HG02588 (cell line): ENCODE data around the gene SFMBT1.
"Not testable (repeated sequence)": the region's sequence is repeated elsewhere in the genome, so short reads cannot be mapped to it uniquely, and the experiment has no call there.

Experiments
- ATAC-seq: cut with Tn5 transposase; IDR thresholded peaks from one replicate; pipeline ENCODE4 v1.9.1; 2021; ENCODE audit warnings: mild to moderate bottlenecking, moderate library complexity; ENCODE audit not compliant: unreplicated experiment

Gene SFMBT1

DNA sequence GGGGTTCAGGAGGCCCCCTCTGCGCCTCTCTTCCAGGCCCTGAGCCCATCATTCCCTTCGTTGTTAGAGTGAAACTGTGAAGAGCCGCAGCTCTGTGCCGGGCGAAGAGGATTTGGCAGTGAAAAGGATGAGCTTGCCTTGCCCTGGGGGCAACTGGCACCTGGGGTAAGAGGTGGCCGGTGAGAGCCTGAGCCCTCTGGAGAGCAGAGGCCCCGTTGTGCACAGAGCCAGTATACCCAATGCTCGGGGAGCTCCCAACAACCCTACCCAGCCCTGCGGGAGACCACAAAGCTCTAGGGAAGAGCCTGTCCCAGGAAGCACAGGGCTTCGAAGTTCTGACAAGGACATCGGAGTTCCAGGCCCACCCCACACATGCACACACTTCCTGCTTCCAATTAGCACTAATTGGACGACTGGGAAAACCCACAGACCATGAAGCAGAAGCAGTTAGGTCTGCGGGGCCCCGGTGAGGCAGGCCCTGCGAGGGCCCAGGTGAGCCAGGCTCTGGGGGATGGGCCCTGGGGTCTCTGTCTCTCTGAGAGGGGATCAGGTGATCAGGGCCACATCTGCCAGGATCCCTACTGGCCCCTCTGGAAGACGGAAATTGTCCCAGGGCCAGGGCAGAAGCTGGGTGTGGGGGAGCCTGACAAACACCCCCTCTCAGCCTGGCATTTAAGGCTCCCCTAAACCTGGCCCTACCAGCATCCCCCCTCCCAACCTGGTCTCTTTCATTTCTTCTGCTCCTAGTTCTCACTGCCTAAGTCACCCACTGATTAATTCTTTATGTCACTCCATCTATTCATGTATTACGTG is 27.9 kb upstream of the SFMBT1 start:
- ATAC-seq, result no peak

DNA sequence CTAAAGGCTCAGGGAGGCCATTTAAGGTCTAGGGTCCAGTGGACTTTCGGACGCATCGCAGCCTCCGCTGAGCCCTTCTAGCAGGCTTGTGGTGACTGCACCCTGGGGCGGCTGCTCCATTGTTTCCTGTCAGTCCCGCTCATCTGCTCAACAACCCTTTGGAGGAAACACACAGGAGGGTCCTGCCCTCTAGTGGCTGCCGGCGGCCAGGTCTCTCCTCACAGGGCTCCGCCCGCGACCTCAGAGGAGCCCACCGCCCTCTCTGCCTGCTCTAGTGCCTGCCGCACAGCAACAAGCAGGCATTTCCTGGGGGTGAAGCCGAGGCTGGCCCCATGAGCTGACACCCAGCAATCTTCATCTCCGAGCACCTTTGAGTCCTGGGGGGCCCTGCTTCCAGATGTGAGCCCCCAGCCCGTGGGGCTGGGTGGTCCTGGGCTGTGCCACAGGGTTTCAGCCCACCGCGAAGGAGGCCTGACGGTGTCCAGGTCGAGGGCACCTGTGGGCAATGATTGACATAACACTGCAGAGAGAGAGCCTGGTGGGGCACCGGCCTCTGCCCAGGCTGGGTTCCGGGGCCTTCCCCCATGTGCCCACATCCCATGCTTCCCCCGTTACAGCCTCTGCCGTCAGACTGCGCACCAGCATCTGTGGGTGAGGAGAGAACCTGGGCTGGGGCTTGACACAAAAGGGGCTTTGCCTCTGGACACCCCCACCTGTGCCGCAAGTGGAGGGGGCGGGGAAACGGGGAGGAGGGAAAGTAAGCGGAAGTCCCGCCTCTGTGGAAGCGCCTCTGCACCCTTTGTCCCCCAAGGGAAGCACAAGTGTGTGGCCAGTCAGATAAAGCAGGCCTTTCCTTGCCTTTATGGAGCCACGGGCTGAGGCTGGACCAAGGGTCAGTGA is 27.0 kb upstream of the SFMBT1 start:
- ATAC-seq, result peak; percentile 84

DNA sequence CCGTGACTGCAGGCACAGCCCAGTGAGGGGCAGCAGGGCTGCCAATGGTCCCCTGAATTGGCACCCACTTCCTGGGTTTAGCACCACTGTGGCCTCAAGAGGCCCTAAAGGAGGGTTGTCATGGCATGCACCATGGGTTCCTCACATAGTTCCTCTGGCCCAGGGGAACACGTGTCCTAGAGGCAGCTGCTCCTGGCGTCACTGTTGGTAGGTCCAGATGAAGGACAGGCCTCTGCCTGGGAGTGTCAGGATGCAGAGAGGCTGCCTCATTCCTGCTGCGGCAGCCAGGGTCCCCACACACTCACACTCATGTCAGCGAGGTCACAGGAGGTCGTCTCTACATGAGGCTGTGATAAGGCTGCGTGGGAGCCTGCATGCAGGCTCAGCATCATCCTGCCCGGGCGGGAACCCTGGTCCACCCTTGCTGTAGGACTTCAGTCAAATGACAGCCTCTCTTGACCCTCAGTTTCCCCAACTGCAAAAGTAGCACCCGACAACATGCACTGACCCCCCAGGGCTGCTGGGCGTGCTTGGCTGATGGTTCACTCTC is 26.1 kb upstream of the SFMBT1 start:
- no peak for ATAC-seq

DNA sequence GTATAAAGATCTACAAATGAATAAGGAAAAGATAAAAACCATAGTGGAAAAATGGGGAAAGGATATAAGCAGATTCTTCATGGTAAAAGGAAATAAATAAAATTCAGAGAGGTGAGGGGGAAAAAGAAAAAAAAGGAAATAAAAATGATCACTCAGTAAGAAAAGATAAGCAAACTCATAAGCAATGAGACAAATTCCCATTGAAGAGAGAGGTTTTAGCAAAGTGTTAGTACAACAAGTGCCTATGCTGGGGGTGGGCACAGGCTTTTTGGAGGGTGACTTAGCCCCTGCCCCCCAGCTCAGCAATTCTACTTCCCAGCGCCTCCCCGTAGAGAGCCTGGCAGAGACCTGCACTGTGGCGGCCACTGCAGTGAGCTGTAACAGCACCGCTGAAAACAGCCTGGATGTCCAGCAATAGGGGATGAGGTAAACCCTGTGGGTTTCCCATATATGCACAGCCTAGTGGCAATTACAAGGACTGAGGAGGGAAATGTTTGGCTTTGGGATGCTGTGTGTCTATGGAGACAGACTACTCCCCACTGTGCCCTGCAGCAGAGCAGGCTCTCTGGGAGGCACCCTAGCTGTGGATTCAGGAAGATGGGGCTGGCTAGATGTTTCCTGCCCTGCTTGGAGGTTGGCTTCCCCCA is 23.7 kb upstream of the SFMBT1 start:
- ATAC-seq, result no peak

DNA sequence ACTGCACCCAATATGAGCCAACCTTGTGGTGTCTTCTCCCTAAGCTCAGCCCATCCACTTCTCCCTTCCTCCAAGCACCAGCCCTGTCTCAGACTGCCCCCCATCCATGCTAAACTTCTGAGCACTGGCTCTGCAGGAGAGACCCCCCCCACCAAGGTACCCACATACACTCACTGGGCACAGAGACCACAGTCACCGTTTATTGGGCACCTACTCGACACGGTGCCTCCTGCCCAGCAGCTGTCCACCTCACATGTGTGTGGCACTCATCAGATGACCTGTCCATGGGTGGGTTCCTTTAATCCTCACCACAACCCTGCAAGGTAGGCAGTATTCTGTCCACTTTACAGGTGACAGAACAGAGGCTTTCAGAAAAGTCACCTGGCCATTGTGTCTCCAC is 22.3 kb upstream of the SFMBT1 start:
- no peak for ATAC-seq

DNA sequence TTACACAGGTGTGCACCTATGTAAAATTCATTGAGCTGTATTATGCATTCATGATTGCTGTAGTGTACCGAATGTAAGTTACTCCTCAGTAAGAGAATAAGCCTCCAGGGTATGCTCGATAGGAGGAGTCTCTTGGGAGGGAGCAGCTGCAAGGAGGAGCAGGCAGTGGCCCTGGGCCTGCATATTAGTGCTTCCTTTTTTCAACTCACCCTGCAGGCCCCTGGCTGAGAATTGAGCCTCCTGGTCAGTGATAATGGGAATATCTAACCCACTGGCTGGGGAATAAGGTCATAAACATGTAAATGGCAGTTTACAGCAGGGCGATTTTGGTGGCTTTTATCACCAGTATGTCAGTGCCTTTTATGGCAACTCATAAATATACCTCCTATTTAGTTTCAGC is 21.7 kb upstream of the SFMBT1 start:
- ATAC-seq, result no peak

DNA sequence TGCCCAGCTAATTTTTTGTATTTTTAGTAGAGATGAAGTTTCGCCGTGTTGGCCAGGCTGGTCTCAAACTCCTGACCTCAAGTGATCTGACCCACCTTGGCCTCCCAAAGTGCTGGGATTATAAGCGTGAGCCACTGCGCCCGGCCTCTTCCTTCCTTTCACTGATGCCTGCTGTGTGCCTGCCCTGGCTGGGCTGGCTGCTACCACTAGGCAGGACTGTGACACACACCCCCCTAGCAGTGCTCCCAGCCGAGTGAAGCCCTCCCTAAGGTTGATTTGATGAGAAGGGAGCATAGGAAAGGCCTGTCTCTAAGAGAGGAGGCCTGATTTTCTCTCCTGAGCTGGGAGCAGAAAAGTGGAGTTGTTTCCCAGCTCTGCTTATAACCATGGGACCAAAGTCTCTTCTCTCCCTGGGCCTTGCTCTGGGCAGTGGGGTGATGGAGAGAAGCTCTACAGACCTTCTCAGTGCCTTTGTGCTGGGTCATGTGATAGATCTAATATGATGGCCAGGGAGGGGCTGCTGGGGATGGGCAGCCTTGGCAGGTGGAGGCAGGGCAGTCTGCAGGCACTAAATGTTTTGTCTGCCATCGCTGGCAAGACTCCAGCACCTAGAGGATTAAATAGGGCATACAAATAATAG is 20.1 kb upstream of the SFMBT1 start:
- no peak for ATAC-seq

DNA sequence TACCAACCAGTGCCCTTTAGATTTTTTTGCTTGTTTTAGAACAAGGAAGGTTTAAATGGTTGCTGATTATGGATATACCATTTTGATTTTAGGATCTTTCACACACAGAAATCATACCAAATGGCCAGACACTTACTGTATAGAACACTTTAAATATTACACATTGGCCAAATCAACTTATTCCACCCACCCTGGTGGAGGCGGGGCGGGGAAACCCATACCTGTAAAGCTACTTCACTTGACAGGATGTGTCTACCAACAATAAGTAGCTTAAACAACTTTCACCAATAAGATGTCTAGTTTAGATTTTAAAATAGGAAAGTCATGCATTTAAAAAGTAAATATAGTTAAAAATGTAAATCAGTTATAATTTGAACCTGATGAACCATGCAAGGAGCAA is 17.0 kb upstream of the SFMBT1 start:
- ATAC-seq, result no peak

DNA sequence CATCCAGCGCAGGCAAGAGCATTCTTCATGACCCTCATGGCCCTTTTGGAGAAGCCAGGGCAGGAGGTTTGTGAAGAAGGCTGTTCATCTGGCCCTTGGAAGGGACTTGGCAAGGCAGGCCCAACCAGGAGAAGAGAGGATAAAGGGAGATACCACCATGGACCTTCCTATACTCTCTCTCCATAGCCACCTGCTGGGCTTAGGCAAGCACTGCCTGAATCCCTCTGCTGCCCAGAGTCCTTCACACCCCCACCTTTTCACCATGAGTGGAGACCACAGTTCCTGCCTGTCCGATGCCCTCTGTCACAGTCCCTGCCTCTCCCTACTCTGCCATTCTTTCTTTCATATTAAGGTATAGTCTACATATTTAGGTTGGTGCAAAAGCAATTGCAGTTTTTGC is 10.6 kb upstream of the SFMBT1 start:
- no peak for ATAC-seq

DNA sequence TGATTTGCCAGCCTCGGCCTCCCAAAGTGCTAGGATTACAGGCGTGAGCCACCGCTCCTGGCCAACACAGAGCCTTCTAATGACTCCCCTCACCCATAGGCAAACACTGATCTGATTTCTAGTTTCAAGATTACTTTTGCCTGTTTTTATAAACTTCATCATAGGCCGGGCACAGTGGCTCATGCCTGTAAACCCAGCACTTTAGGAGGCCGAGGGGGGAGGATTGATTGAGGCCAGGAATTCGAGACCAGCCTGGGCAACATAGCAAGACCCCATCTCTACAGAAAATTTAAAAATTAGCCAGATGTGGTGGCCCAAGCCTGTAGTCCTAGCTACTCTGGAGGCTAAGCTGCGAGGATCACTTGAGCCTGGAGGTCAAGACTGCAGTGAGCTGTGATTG is 8.4 kb upstream of the SFMBT1 start:
- ATAC-seq, result not testable (repeated sequence)

DNA sequence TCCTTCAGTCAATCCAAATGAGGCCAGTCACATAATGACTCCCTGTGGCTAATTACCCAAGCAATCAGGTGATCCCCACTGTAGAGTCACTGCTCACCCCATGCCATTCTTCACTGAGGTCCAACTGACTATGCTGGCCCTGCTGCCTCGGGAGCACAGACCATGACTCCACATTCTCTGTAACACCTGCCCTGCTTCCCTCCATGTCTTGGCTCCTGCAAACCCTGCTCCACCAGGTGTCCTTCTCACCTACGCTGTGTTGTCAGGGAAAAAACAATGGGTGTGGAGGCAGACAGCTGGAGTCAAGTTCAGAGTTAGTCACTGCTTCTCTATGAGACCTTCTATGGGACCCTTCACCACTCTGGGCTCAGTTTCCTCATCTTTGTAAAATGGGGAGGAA is 6.1 kb upstream of the SFMBT1 start:
- ATAC-seq, result no peak

DNA sequence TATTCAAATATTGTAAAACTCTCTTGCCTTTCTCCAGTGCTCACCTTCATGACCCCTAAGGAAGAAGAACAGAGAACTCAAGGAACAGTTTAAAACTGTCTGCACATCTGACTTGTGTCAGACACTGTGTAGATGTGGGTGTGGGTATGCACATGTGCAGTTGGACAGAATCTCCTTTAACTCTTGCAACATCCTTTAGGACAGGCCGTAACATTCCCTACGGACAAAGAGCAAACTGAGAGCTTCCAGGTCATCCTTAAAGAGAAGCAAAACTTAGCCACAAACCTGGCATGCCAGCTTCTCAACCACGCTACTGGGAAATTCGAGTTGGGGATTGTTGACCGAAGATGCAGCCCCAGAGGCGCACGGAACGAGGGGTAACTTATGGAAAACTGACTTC is 4.1 kb upstream of the SFMBT1 start:
- no peak for ATAC-seq

DNA sequence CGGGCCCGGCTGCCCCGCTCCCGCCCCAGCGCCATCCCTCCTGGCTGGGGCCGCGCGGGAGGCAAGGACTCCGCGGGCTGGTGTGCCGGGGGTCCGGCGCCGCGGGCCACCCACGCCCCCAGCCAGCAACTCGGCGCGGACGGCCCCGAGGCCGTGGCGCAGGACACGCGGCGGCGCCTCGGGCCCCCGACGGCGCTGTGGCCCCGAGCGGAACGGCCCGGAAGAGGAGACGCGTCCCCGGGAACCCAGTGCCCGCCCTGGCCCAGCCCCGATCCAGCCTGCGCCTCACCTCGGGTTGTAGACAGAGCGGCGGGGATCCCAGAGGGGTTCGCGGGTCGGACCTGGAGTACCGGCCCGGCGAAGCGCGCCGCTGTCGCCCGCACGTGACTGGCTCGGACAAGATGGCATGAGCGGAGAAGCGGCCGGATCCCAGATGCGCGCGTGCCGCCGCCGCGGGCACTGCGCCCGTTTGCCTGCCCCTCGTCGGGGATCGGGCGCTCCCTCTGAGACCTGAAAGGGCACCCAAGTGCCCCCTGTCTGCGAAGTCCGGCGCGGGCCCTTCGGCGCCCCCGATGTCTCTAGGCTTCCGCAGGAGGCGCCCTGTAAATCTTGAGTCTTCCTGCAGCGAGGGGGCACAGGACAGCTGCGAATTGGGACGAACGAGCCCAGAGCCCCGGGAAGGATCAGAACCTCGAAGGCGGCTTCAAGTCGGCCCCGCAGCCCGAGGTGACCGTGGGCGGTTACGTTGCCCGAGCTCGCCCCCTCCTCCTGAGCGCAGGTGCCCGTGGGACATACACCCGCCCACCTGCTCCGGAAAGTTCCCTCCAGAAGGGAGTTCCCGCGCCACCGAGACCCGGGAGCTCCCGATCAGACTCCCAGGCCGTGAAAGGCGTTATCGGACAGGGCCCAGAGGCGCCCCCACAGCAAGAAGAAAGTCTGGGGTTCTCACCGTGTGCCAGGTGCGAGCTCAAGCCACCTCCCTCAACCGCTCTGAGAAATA is 598 bp upstream of the SFMBT1 start:
- peak; percentile 27 for ATAC-seq

DNA sequence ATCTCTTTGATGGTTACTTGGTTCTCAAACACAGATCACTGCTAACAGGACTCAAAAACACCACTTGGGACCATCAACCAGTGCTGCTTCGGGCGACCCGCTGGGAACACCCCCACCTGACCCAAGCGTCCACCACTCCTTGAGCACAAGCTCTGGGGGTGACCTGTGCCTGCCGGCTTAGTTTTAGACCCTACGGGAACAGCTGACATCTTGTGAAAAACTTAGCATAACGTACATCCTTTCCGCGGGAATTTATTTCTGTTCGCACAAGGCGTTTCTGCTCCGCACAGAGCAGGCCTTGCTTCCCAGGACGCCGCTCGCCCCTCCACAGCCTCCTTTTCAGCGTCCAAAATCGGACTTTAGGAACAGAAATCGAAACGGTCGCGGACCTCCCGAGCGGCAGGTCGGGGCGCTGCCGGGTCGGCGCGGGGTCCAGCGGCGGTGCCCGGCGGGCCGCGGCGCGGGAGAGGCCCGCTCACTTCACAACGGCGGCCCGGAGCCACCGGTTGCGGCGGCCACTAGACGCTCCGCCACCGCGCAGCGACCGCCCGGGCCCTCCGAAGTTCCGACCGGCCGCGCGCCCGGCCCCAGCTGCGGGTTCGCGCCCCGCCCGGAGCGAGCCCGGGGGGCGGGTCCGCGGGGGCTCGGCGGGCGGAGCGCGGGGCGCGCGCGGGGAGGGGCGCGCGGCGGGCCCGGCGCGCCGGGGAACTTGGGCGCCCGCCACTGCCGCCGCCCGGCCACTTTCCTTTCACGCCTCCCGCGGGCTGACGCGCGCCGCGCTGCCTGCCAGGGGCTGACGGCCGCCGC is 959 bp downstream of the SFMBT1 start:
- peak; percentile 51 for ATAC-seq

DNA sequence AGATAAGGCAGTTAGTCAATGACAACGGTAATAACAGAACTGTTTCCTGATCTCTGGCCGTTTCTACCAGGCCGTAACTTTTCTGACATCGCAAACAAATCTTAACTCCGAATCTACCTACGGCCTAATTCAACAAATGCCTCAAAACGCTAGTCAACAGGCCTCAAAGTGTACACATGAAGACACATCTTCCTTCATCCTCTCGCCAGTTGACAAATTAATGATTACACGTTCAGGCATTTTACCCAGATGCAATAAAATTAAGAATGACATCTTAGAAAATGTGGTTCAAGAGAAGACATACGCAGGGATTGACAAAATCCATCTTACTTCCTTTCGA is 1.5 kb downstream of the SFMBT1 start:
- no peak for ATAC-seq

DNA sequence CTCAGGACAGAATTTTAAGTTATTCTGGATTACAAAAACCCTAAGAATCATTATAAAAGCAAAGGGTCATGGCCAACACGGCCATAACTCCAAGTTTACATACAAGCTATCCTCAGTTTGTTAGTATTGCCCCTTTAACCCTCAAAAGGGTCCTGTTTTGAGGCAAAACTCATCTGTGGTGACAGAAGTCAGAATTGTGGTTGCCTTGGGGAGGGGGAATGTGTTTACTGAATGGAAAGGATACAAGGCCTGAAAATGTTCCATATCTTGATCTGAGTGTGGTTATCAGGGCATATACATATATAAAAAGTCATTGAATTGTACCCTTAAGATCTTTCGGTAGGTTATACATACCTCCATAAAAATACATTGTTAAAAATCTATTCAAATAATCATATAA is 2.1 kb downstream of the SFMBT1 start:
- no peak for ATAC-seq

DNA sequence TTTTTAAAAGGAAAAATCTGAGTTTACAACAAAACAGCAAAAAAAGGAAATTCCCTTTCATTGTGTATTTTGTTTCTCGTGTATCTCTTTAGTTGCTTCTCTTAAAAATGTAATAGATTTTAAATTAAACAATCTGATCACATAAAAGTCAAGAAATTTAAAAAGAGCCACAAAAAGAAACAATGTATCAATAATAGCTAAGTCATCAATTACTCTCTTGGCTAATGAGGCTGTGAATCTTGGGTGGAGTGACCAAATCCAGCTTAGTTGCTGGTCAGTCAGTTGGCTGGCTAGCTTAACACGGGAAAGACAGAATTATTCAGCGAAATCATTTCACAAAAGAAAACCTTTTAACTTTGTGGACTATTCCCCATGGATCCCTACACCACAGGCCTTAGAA is 3.2 kb downstream of the SFMBT1 start:
- no peak for ATAC-seq

DNA sequence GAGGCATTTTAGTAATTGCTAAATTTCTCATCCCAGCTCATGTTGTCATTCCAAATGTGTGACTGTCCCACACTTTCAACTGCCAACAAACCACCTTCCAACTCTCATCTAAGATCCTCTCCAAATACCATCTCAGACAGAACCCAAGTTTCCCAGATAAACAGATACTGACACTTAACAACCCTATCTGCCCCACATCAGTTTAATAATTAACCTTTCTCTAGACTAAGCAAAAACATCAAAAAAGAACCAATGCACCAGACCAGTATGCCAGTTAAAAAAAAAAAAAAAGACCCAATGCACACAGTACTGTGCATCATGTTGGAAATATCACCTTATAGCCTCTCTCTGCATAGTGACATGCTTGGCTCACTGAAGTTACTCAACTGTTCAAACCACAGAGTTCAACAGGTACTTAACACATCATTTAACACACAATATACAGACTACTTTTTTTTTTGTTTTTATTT is 5.5 kb downstream of the SFMBT1 start:
- no peak for ATAC-seq

DNA sequence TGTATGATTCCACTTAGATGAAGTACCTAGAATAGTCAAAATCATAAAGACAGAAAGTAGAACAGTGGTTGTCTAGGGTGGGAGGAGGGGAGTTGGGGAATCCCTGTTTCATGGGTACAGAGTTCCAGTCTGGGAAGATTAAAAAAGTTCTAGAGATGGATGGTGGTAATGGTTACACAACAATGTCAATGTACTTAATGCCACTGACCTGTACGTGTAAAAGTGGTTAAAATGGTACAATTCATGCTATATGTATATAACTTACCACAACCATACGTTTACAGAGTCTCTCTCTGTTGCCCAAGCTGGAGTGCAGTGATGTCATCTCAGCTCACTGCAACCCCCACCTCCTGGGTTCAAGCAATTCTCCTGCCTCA is 6.5 kb downstream of the SFMBT1 start:
- no peak for ATAC-seq
